Measurements from ENCODE around the gene RBM11. TPM values are rescaled to one million over a fixed set of nuclear protein-coding genes. Genes with fewer than 3 reads are reported as not detected.
A peak's percentile ranks its signal among the peaks of the same experiment; 100 is the strongest.

RBM11 gene
- total RNA-seq, 4 donors from 2014 or later = 8.8 to 28.5 (median 13.0) TPM

DNA sequence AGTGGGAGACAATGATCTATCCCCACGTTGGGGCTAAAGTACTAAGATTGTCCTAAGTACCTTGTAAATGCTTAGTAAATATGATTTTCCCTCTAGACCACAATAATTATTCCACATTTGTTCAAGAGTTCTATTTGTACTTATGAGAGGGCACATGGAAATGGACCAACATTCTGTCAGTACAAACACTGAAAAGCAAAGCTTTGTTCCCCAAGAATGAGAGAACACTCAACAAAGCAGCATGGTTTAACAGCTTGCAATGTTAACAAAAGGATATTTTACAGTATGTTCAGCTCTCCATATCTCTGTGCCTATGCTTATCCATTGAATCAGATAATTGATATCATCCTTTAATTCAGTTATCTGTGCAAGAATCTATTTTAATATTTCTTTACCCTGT, 35.4 kb downstream of the RBM11 start:
- no peak for DNase-seq (ENCODE audit: low spot score in 2 of 2)
- H3K27ac ChIP-seq = peak overlapping the region in 1 of 4 donors; percentile 38
- peaks cover 0 to 4% (median 2%) of the 10 kb centered on the region in 4 donors for H3K4me1 ChIP-seq
- no peak overlapping the region for H3K4me3 ChIP-seq
- no peaks in the 10 kb centered on the region for H3K36me3 ChIP-seq
- no peaks in the 10 kb centered on the region for H3K27me3 ChIP-seq
- no peaks in the 10 kb centered on the region for H3K9me3 ChIP-seq
- TF ChIP-seq, protein P1, sequence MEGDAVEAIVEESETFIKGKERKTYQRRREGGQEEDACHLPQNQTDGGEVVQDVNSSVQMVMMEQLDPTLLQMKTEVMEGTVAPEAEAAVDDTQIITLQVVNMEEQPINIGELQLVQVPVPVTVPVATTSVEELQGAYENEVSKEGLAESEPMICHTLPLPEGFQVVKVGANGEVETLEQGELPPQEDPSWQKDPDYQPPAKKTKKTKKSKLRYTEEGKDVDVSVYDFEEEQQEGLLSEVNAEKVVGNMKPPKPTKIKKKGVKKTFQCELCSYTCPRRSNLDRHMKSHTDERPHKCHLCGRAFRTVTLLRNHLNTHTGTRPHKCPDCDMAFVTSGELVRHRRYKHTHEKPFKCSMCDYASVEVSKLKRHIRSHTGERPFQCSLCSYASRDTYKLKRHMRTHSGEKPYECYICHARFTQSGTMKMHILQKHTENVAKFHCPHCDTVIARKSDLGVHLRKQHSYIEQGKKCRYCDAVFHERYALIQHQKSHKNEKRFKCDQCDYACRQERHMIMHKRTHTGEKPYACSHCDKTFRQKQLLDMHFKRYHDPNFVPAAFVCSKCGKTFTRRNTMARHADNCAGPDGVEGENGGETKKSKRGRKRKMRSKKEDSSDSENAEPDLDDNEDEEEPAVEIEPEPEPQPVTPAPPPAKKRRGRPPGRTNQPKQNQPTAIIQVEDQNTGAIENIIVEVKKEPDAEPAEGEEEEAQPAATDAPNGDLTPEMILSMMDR (IDR thresholded peaks at IDR 0.05) = no peak
- no peak for TF ChIP-seq EP300 (IDR thresholded peaks at IDR 0.05)
- TF ChIP-seq POLR2A (IDR thresholded peaks at IDR 0.05) = no peak
- WGBS, 2 donors = 24 to 33% methylated on average over 1 of the region's 1 CpG

DNA sequence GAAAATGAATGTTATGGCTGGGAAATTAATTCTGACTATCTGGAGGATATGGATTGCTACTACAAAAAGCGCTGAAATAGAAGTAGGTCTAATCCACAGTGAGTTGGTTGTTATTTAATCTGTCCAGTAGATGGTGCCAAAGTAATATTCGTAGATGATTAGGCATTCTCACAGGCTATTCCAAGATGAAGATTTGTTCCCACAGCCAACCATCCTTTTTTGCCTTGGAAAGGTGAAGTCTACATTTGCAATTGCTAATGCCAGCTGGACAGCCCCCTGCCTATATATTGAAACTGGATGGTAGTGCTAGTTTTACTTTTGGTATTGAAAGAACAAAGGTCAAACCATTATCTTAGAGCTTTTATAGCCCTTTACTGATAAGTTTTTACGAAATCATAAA, 43.8 kb downstream of the RBM11 start:
- H3K27ac ChIP-seq = no peak overlapping the region
- H3K4me1 ChIP-seq = no peaks in the 10 kb centered on the region
- TF ChIP-seq POLR2A (IDR thresholded peaks at IDR 0.05) = no peak
- TF ChIP-seq, protein P1 (IDR thresholded peaks at IDR 0.05) = peak; percentile 46 to 61 (median 50)
- WGBS, 2 donors = 42 to 44% methylated on average over 3 of the region's 3 CpGs
- no peak for DNase-seq (ENCODE audit: low spot score in 2 of 2)
- H3K36me3 ChIP-seq = no peaks in the 10 kb centered on the region
- no peak overlapping the region for H3K4me3 ChIP-seq
- no peaks in the 10 kb centered on the region for H3K27me3 ChIP-seq
- H3K9me3 ChIP-seq = no peaks in the 10 kb centered on the region

GRCh38 chr21:14260174-14260764, 44.3 kb downstream of the RBM11 start:
- TF ChIP-seq, protein P1 (IDR thresholded peaks at IDR 0.05) = no peak
- TF ChIP-seq EP300 (IDR thresholded peaks at IDR 0.05) (no peak), POLR2A (IDR thresholded peaks at IDR 0.05) (no peak)
- Histone ChIP-seq H3K9me3 (no peaks in the 10 kb centered on the region), H3K4me1 (no peaks in the 10 kb centered on the region), H3K27ac (no peak overlapping the region), H3K36me3 (no peaks in the 10 kb centered on the region), H3K4me3 (no peak overlapping the region), H3K27me3 (no peaks in the 10 kb centered on the region)
- 10 to 19% methylated on average over 1 of the region's 1 CpG for WGBS, 2 donors
- DNase-seq (ENCODE audit: low spot score in 2 of 2) = no peak

DNA sequence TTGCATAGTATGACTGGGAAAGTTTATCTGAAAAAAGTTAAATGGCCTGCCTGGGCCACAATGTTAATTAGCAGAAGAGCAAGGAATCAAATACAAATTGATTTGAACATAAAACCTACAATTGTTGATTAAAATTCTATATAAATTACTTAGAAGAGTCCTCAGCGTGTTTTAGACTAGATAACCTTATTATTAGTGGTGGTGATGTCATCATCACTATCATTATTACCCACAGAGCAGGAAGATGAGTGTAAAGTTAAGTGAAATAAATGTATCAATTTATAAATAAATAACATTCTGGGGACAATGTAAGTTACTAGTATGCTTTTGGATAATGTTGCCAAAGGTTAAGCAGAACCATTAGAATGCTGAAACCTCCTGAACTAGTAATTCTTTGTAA, 46.1 kb downstream of the RBM11 start:
- 0 to 48% methylated on average over 1 of the region's 1 CpG for WGBS, 2 donors
- Histone ChIP-seq H3K4me1 (no peaks in the 10 kb centered on the region), H3K4me3 (no peak overlapping the region), H3K9me3 (no peaks in the 10 kb centered on the region), H3K36me3 (no peaks in the 10 kb centered on the region), H3K27ac (no peak overlapping the region), H3K27me3 (no peaks in the 10 kb centered on the region)
- no peak for DNase-seq (ENCODE audit: low spot score in 2 of 2)
- TF ChIP-seq, protein P1 (IDR thresholded peaks at IDR 0.05) = no peak
- TF ChIP-seq EP300 (IDR thresholded peaks at IDR 0.05) (no peak), POLR2A (IDR thresholded peaks at IDR 0.05) (no peak)

- DNase-seq (ENCODE audit: low spot score in 2 of 2) = no peak
Measured at GRCh38 chr21:14263879-14264278, 47.9 kb downstream of the RBM11 start.

More at GRCh38 chr21:14263879-14264278, 47.9 kb downstream of the RBM11 start:
- Histone ChIP-seq H3K27ac (no peak overlapping the region), H3K36me3 (no peaks in the 10 kb centered on the region), H3K4me3 (no peak overlapping the region), H3K4me1 (no peaks in the 10 kb centered on the region), H3K27me3 (no peaks in the 10 kb centered on the region), H3K9me3 (no peaks in the 10 kb centered on the region)
- TF ChIP-seq, protein P1 (IDR thresholded peaks at IDR 0.05) = no peak
- TF ChIP-seq EP300 (IDR thresholded peaks at IDR 0.05) (no peak), POLR2A (IDR thresholded peaks at IDR 0.05) (no peak)
- WGBS, 2 donors = 48 to 52% methylated on average over 1 of the region's 1 CpG

Data from tibial nerve (tissue), 4 donors.